Testis (tissue), 2 donors: ENCODE data around the gene BLM.

ENCODE experiments used
- CTCF ChIP-seq, 3 experiments: fragments of 450-650 bp in 2 of 3; fragments of 200-600 bp in 1 of 3; sonication (generic) in 1 of 3; IDR thresholded peaks; one replicate each; pipeline ENCODE4 v1.5.1; 2016 to 2019; ENCODE audit warnings: antibody characterized with exemption in 3 of 3, mild to moderate bottlenecking in 2 of 3, moderate library complexity in 1 of 3
- POLR2A ChIP-seq: fragments of 450-650 bp; IDR thresholded peaks from one replicate; pipeline ENCODE4 v1.6.1; 2017; ENCODE audit warnings: antibody characterized with exemption, mild to moderate bottlenecking, moderate library complexity

GRCh38 chr15:90836296-90836871 is 119.2 kb downstream of the BLM start:
- no peak for TF ChIP-seq CTCF (IDR thresholded peaks at IDR 0.05)
- no peak for TF ChIP-seq POLR2A
